ENCODE results near the gene ZNF425. TPM values are rescaled to one million over a fixed set of nuclear protein-coding genes. Genes with fewer than 3 reads are reported as not detected.

ZNF425 gene
- total RNA-seq, 2 experiments from 2014 or later: 1.4 to 1.6 TPM

GRCh38 chr7:149166142-149166541, 40.0 kb upstream of the ZNF425 start:
- ChIA-PET POLR2A (interaction anchor here (0.5 to 1.9 kb wide), 6 partner anchors 11 to 98 kb away, joined by 3 to 5 read pairs (median 3); no protein-coding TSS in a partner anchor), CTCF (ENCODE audit: unreplicated experiment) (no interaction called here)
- intact Hi-C loops (cut with micrococcal nuclease; ENCODE audit: unreplicated experiment): no loop called here
- no peak for DNase-seq (ENCODE audit: low spot score)
- no TSS peak for BruUV-seq (replicated peaks)
- peaks cover 83% of the 10 kb centered on the region for H3K36me3 ChIP-seq (ENCODE audit: insufficient read depth, low read length)
- no peak overlapping the region for H3K4me2 ChIP-seq (ENCODE audit: low read length)
- H4K20me1 ChIP-seq (ENCODE audit: insufficient read depth, low read length): no peaks in the 10 kb centered on the region
- H3K4me3 ChIP-seq (ENCODE audit: low read depth, low read length, poor library complexity, severe bottlenecking): no peak overlapping the region
- H3K27ac ChIP-seq (ENCODE audit: low read depth, low read length, poor library complexity, severe bottlenecking): no peak overlapping the region
- no peak overlapping the region for H2AFZ ChIP-seq (ENCODE audit: low read length)
- no peaks in the 10 kb centered on the region for H3K4me1 ChIP-seq (ENCODE audit: insufficient read depth, low read length, poor library complexity, severe bottlenecking)
- H3K9me3 ChIP-seq (ENCODE audit: low read length): no peaks in the 10 kb centered on the region
- H3K9me2 ChIP-seq (ENCODE audit: insufficient read depth, low read length): no peaks in the 10 kb centered on the region
- H3K79me2 ChIP-seq (ENCODE audit: insufficient read depth, low read depth, low read length): no peaks in the 10 kb centered on the region
- TF ChIP-seq EZH2phosphoT487 (IDR thresholded peaks at IDR 0.05; ENCODE audit: borderline replicate concordance, low read depth, low read length): no peak
- TF ChIP-seq, protein P1, sequence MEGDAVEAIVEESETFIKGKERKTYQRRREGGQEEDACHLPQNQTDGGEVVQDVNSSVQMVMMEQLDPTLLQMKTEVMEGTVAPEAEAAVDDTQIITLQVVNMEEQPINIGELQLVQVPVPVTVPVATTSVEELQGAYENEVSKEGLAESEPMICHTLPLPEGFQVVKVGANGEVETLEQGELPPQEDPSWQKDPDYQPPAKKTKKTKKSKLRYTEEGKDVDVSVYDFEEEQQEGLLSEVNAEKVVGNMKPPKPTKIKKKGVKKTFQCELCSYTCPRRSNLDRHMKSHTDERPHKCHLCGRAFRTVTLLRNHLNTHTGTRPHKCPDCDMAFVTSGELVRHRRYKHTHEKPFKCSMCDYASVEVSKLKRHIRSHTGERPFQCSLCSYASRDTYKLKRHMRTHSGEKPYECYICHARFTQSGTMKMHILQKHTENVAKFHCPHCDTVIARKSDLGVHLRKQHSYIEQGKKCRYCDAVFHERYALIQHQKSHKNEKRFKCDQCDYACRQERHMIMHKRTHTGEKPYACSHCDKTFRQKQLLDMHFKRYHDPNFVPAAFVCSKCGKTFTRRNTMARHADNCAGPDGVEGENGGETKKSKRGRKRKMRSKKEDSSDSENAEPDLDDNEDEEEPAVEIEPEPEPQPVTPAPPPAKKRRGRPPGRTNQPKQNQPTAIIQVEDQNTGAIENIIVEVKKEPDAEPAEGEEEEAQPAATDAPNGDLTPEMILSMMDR (conservative IDR thresholded peaks at IDR 0.05; ENCODE audit: low read length): no peak

GRCh38 chr7:149161241-149161848, 35.2 kb upstream of the ZNF425 start:
- intact Hi-C loops (cut with micrococcal nuclease; ENCODE audit: unreplicated experiment): no loop called here
- no peak for DNase-seq (ENCODE audit: low spot score)
- POLR2A ChIA-PET: interaction anchor here (0.6 kb wide), 1 partner anchor 178 kb away, joined by 3 read pairs; no protein-coding TSS in a partner anchor
- no peak for TF ChIP-seq EZH2phosphoT487 (IDR thresholded peaks at IDR 0.05; ENCODE audit: borderline replicate concordance, low read depth, low read length)
- TF ChIP-seq, protein P1 (conservative IDR thresholded peaks at IDR 0.05; ENCODE audit: low read length): no peak
- Histone ChIP-seq H3K4me1 (ENCODE audit: insufficient read depth, low read length, poor library complexity, severe bottlenecking) (no peaks in the 10 kb centered on the region), H3K9me3 (ENCODE audit: low read length) (no peaks in the 10 kb centered on the region), H3K4me3 (ENCODE audit: low read depth, low read length, poor library complexity, severe bottlenecking) (no peak overlapping the region), H3K36me3 (ENCODE audit: insufficient read depth, low read length) (peaks cover 89% of the 10 kb centered on the region), H3K9me2 (ENCODE audit: insufficient read depth, low read length) (no peaks in the 10 kb centered on the region), H4K20me1 (ENCODE audit: insufficient read depth, low read length) (no peaks in the 10 kb centered on the region; the same call in 1 of the 2 replicates), H3K4me2 (ENCODE audit: low read length) (no peak overlapping the region), H3K79me2 (ENCODE audit: insufficient read depth, low read depth, low read length) (no peaks in the 10 kb centered on the region), H3K27ac (ENCODE audit: low read depth, low read length, poor library complexity, severe bottlenecking) (no peak overlapping the region), H2AFZ (ENCODE audit: low read length) (no peak overlapping the region)
- CTCF ChIA-PET (ENCODE audit: unreplicated experiment): no interaction called here
- no TSS peak for BruUV-seq (replicated peaks)

GRCh38 chr7:149156898-149157297, 30.8 kb upstream of the ZNF425 start:
- no peaks in the 10 kb centered on the region for H3K9me2 ChIP-seq (ENCODE audit: insufficient read depth, low read length)
- no peak overlapping the region for H2AFZ ChIP-seq (ENCODE audit: low read length)
- H3K79me2 ChIP-seq (ENCODE audit: insufficient read depth, low read depth, low read length): peaks cover 3% of the 10 kb centered on the region; the same call in 1 of the 2 replicates
- peaks cover 90% of the 10 kb centered on the region for H3K36me3 ChIP-seq (ENCODE audit: insufficient read depth, low read length)
- no peaks in the 10 kb centered on the region; the same call in 1 of the 2 replicates for H4K20me1 ChIP-seq (ENCODE audit: insufficient read depth, low read length)
- H3K9me3 ChIP-seq (ENCODE audit: low read length): no peaks in the 10 kb centered on the region
- H3K4me1 ChIP-seq (ENCODE audit: insufficient read depth, low read length, poor library complexity, severe bottlenecking): no peaks in the 10 kb centered on the region
- no peak overlapping the region for H3K4me2 ChIP-seq (ENCODE audit: low read length)
- no peak for DNase-seq (ENCODE audit: low spot score)
- no TSS peak for BruUV-seq (replicated peaks)
- TF ChIP-seq, protein P1 (conservative IDR thresholded peaks at IDR 0.05; ENCODE audit: low read length): no peak
- TF ChIP-seq EZH2phosphoT487 (IDR thresholded peaks at IDR 0.05; ENCODE audit: borderline replicate concordance, low read depth, low read length): no peak
- H3K27ac ChIP-seq (ENCODE audit: low read depth, low read length, poor library complexity, severe bottlenecking): no peak overlapping the region
- intact Hi-C loops (cut with micrococcal nuclease; ENCODE audit: unreplicated experiment): no loop called here
- ChIA-PET POLR2A (interaction anchor here (0.7 kb wide), 1 partner anchor 38 kb away, joined by 3 read pairs; no protein-coding TSS in a partner anchor), CTCF (ENCODE audit: unreplicated experiment) (no interaction called here)
- H3K4me3 ChIP-seq (ENCODE audit: low read depth, low read length, poor library complexity, severe bottlenecking): no peak overlapping the region
